Measurements from ENCODE around the gene DIAPH1. TPM values are rescaled to one million over a fixed set of nuclear protein-coding genes. Genes with fewer than 3 reads are reported as not detected.

DIAPH1 gene
- total RNA-seq, 1 experiment from 2014 or later = 142 TPM

- Histone ChIP-seq H3K9me2 (ENCODE audit: insufficient read depth) (no peaks in the 10 kb centered on the region), H3K4me1 (ENCODE audit: control insufficient read depth in 1 of 2, insufficient read depth in 2 of 2, low read length in 2 of 2) (peaks cover 6 to 25% of the 10 kb centered on the region in 2 experiments), H3K27me3 (ENCODE audit: insufficient read depth, low read length) (no peaks in the 10 kb centered on the region), H3K4me3 (replicated peaks in 1 of 2; ENCODE audit: low read depth in 1 of 2, low read length in 2 of 2) (no peak overlapping the region), H3K9me3 (ENCODE audit: control insufficient read depth in 1 of 2, insufficient read depth in 1 of 2, low read depth in 1 of 2, low read length in 2 of 2) (no peaks in the 10 kb centered on the region), H3K36me3 (ENCODE audit: control insufficient read depth in 1 of 2, insufficient read depth in 2 of 2, low read length in 2 of 2) (peaks cover 2 to 14% of the 10 kb centered on the region in 2 experiments; a peak in 1 of 4 replicates), H4K20me1 (ENCODE audit: insufficient read depth) (peaks cover 20% of the 10 kb centered on the region; the same call in 1 of the 2 replicates), H2AFZ (ENCODE audit: low read depth, low read length, poor library complexity, severe bottlenecking) (no peak overlapping the region), H3K9ac (ENCODE audit: low read length) (no peak overlapping the region), H3K4me2 (ENCODE audit: low read length) (peak overlapping the region; percentile 79; the same call in 1 of the 2 replicates), H3K27ac (ENCODE audit: low read depth, low read length) (no peak overlapping the region), H3K79me2 (ENCODE audit: insufficient read depth, low read length) (peaks cover 73% of the 10 kb centered on the region)
- ATAC-seq (no peak), DNase-seq (ENCODE audit: low read depth, low spot score) (no peak)
- TF ChIP-seq POLR2AphosphoS5 (IDR thresholded peaks at IDR 0.05; ENCODE audit: low read depth, low read length) (no peak), ZNF274 (IDR thresholded peaks at IDR 0.05; ENCODE audit: low read depth, low read length) (no peak), ELF1 (IDR thresholded peaks at IDR 0.05; ENCODE audit: borderline replicate concordance, low read depth) (no peak), CBX3 (IDR thresholded peaks at IDR 0.05; ENCODE audit: low read depth) (no peak), JUND (IDR thresholded peaks at IDR 0.05) (no peak), SIN3A (IDR thresholded peaks at IDR 0.05; ENCODE audit: low read depth) (no peak), EZH2phosphoT487 (IDR thresholded peaks at IDR 0.05; ENCODE audit: borderline replicate concordance) (no peak), EZH2 (IDR thresholded peaks at IDR 0.05) (no peak)
- ChIA-PET CTCF (interaction anchor here (1.3 kb wide), 1 partner anchor 24 kb away, joined by 4 read pairs; no protein-coding TSS in a partner anchor), POLR2A (interaction anchor here (0.6 kb wide), 1 partner anchor 1280 kb away, joined by 3 read pairs; no protein-coding TSS in a partner anchor), RAD21 (ENCODE audit: low non-redundant PET in 1 of 2, low total read pairs in 2 of 2, uncharacterized antibody in 2 of 2, unreplicated experiment in 2 of 2) (no interaction called here)
- BruUV-seq (replicated peaks) = no TSS peak
- intact Hi-C loops (cut with micrococcal nuclease) = loop anchor here (5.0 kb wide), 1 partner anchor 1439 kb away; the partner anchor contains the start of gene CYSTM1
Observed at GRCh38 chr5:141615991-141616720, 2.6 kb downstream of the DIAPH1 start.

- no peaks in the 10 kb centered on the region for H3K9me2 ChIP-seq (ENCODE audit: insufficient read depth)
- no TSS peak for BruUV-seq (replicated peaks)
- TF ChIP-seq POLR2A (IDR thresholded peaks at IDR 0.05; ENCODE audit: borderline replicate concordance, extremely low read depth, insufficient read depth, insufficient read length) (no peak), EGR1 (IDR thresholded peaks at IDR 0.05; ENCODE audit: low read depth) (no peak), CTCF (IDR thresholded peaks at IDR 0.05 in 2 of 3, conservative IDR thresholded peaks at IDR 0.05 in 1 of 3; ENCODE audit: borderline replicate concordance in 1 of 3, insufficient read depth in 1 of 3, low read depth in 2 of 3, low read length in 2 of 3) (no peak), ZFX (IDR thresholded peaks at IDR 0.05) (no peak), YY1 (IDR thresholded peaks at IDR 0.05; ENCODE audit: extremely low read depth, insufficient replicate concordance, low read depth, low read length) (no peak), REST (IDR thresholded peaks at IDR 0.05; ENCODE audit: low read depth) (no peak), ZNF274 (IDR thresholded peaks at IDR 0.05; ENCODE audit: low read depth, low read length) (no peak)
- H3K27ac ChIP-seq (ENCODE audit: low read depth, low read length) = no peak overlapping the region
- H3K4me1 ChIP-seq (ENCODE audit: control insufficient read depth in 1 of 2, insufficient read depth in 2 of 2, low read length in 2 of 2) = peaks cover 6 to 17% of the 10 kb centered on the region in 2 experiments
- H3K79me2 ChIP-seq (ENCODE audit: insufficient read depth, low read length) = peaks cover 97% of the 10 kb centered on the region
- RAD21 ChIA-PET (ENCODE audit: low non-redundant PET in 1 of 2, low total read pairs in 2 of 2, uncharacterized antibody in 2 of 2, unreplicated experiment in 2 of 2) = no interaction called here
- POLR2A ChIA-PET = no interaction called here
- no peaks in the 10 kb centered on the region for H3K27me3 ChIP-seq (ENCODE audit: insufficient read depth, low read length)
- no peak for ATAC-seq
- intact Hi-C loops (cut with micrococcal nuclease) = no loop called here
- CTCF ChIA-PET = no interaction called here
- H3K9me3 ChIP-seq (ENCODE audit: control insufficient read depth in 1 of 2, insufficient read depth in 1 of 2, low read depth in 1 of 2, low read length in 2 of 2) = no peaks in the 10 kb centered on the region
- no peak overlapping the region for H3K4me2 ChIP-seq (ENCODE audit: low read length)
- H2AFZ ChIP-seq (ENCODE audit: low read depth, low read length, poor library complexity, severe bottlenecking) = no peak overlapping the region
- H3K9ac ChIP-seq (ENCODE audit: low read length) = no peak overlapping the region
- no peak overlapping the region for H3K4me3 ChIP-seq (replicated peaks in 1 of 2; ENCODE audit: low read depth in 1 of 2, low read length in 2 of 2)
- no peak for DNase-seq (ENCODE audit: low read depth, low spot score)
- H3K36me3 ChIP-seq (ENCODE audit: control insufficient read depth in 1 of 2, insufficient read depth in 2 of 2, low read length in 2 of 2) = peaks cover 0 to 9% of the 10 kb centered on the region in 2 experiments; a peak in 1 of 4 replicates
- peaks cover 20% of the 10 kb centered on the region; the same call in 1 of the 2 replicates for H4K20me1 ChIP-seq (ENCODE audit: insufficient read depth)
Observed at GRCh38 chr5:141613344-141613743, 5.5 kb downstream of the DIAPH1 start.

Measured in HCT116 (cell line).